GF-D8 (cell line): ENCODE measurements around the gene PTPRD.

Source experiments
- DNase-seq: peaks from one replicate; lab custom pipeline; 2025; lab: John Stamatoyannopoulos, UW

The PTPRD gene

DNA sequence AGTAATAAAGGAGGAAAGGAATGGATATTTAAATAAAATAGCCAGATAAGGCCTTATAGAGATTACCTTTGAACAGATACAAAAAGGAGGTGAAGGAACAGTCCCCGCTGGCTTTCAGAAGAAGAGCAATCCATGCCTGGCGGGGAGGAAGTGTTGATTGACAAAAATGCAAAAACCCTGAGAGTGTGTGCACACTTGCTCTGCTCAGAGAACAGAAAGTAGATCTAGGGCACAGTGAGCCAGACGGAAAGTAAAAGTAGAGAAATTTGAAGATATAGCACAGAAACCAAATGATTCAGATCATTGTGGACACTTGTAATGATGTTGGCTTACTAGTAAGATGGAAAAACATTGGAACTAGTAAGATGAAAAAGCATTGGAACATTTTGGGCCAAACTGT lies 720.6 kb downstream of the PTPRD start:
- no peak for DNase-seq

DNA sequence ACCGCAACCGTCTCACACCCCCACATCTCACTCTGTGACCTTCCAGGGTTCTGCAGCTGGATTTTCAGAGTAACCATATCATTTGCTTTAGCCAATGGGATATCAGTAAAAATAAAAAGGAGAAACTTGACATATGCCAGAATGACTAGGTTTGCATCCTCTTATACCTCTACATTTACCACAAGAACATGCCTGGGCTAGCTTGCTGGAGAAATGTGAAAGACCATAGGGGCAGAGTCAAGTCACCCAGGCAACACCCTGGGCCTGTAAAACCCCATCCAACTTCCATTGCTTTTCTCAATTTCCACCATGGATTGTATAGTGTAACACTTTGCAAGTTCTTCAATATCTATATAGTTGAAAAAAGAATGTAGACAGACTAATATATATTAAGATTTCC lies 731.1 kb downstream of the PTPRD start:
- DNase-seq = no peak

DNA sequence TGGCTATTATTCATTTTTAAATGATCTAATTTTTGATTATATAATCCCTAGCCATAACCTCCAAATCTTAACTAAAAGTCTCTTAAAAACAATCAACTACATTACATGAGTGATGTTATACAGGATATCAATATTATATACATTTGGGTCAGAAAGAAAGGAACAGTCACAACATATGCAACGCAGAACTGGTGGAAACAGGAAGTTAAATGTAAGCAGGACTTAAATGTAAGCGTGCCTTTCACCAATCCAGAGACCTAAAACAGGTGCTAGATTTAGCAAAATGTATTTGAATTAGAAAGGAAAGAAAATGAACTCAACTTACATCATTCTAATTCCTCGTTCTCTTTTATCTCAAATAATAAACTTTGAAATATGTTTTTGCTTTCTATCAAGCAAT lies 738.5 kb downstream of the PTPRD start:
- no peak for DNase-seq

DNA sequence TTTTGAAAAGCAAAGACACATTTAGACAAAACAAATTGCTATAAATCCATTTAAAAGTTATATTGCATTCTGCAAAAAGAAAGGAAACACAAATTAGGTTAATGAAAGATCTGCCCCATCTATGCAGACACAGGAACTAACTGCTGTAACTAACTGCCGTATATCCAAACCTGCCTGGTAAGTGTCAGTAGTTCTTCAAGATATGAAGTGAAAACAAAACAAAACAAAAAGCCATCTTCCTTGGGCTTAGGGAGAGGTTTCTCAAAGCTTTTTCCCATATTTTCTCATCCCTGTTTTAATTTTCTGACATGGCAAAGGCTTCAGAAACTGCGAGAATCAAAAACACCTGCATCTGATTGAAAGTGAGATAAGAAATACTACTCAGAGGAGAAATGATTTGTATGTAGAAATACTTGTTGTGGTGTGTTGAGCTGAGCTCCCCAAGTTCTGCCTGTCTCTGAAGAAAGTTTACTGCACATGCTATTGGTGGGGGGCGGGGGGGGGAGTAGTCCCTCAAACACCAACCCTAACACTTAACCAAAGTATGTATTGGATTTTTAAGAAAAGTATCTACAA lies 750.5 kb downstream of the PTPRD start:
- no peak for DNase-seq

DNA sequence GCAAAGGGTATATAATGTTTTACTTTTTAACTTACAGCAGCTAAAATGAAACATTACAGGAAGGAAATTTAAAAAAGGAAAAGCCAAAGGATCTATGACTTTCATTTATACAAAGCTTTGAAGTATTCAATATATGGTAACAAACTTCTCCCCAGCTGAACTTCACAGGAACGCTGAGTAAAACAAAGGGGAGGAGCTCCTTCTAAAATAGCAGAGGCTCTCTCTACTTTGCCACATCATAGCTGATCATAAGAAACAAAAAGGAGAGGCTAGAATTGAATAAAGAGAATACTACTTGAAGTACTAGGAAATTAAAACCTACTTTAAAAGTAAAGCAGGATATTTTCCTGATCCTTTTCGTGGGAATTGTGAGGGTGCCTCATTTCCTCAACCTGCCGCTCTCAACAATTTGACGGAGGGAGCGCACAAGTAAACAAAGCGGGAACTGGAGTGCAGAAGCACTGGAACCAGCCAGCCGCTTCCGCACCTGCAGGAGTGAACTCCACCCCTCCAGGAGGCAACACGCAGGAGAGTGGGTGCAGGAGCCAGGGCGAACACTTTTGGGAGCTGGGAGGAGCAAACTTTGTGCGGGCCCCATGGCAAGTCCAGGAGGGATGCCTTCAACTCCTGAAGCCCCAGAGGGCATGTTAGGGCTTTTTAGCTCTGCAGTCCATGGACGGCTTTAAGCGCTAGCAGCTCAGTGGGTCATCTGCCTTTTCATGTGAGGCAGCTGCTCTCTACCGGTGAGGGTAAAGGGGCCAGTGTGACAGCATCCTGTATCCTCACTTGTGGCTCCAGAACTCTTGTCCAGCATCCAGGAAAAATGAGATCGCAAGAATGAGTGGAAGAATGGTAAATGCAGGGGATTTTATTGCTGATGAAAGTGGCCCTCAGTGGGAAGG lies 757.4 kb downstream of the PTPRD start:
- no peak for DNase-seq

DNA sequence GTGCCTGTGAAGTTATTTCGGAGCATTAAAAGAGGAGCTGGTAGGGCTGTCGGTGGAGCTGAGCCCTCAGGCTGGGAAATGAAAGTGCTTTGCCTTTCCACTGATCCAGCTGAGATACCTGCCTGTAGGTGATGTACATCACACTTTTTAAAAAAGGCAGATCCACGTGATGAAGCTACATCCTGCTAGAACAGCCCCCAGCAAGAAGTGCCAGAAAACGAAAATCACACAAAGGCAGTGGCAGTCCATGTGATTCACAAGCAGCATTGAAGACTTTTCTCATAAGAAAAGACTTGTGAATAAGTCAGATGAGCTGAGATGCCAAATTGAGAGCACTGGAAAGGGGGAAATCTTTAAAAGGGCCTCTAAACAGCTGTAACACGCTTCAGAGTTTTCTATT lies 765.1 kb downstream of the PTPRD start:
- DNase-seq = no peak

DNA sequence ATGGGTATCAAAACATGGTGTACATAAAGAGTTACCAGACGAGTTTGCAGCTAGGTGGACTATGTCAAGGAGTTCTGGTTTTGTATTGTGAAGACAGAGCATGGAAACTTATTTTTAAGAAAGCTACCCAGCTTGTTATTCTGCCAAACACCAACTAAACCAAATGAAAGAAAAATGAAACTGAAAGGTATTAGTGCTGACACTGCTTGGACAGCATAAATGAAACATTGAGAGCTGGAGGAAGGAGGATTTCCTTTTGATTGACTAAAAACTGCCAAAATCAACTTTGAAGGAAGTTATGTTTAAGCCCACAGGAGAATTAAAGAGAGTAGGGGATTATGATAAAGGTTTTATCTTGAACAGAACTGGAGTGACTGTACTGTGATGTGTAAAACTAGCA lies 766.2 kb downstream of the PTPRD start:
- no peak for DNase-seq

DNA sequence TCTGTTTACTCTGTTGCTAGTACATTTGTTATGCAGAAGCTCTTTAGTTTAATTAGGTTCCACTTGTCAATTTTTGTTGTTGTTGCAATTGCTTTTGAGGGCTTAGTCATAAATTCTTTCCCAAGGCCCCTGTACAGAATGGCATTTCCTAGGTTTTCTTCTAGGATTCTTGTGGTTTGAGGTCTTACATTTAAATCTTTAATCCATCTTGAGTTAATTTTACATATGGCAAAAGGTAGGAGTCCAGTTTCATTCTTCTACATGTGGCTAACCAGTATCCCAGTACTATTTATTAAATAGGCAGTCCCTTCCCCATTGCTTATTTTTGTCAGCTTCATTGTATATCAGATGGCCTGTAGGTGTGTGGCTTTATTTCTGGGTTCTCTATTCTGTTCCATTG lies 792.4 kb downstream of the PTPRD start:
- DNase-seq = no peak

DNA sequence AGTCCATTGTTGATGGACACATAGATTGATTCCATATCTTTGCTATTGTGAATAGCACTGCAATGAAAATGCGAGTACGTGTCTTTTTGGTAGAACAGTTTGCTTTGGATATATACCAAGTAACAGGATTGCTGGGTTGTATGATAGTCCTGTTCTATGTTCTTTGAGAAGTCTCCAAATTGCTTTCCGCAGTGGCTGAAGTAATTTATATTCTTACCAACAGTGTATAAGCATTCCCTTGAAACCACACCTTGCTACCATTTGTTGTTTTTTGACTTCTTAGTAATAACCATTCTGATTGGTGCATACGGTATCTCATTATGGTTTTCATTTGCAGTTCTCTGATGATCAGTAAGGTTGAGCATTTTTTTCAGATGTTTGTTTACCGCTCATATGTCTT lies 792.9 kb downstream of the PTPRD start:
- no peak for DNase-seq

DNA sequence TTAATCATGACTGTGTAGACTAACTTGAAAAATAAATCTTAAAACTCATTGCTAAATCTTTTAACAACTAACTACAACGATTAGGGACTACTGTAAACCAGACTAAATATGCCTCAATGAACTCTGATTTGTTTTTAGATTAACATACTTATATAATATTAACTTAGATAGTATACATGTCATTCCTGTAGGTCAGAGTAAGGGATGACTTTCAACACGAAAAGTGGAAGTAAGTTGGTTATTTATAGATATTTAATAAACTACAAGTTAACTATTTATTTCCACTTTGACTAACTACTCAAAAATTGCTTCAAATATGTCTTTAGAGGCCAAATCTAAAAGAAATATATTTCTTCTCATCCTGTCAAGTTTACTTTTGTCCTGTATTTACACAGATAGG lies 795.6 kb downstream of the PTPRD start:
- no peak for DNase-seq

DNA sequence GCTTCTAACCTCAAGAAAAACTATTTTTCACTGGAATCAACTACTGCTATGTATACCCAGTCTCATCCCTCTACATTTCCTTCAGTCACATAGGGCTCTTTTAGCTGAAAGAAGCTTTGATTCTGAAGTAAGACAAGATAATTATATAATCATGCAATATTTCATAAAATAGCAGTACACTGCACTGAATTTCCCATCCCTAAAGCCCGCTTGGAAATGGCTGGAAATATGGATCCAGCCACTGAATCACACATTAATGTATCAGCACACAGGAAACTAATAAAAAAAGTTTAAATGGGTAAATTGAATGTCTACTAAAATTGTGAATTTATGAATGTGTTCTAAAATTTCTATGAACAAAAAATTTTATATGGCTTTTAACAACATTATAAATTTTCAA lies 808.7 kb downstream of the PTPRD start:
- DNase-seq = no peak

DNA sequence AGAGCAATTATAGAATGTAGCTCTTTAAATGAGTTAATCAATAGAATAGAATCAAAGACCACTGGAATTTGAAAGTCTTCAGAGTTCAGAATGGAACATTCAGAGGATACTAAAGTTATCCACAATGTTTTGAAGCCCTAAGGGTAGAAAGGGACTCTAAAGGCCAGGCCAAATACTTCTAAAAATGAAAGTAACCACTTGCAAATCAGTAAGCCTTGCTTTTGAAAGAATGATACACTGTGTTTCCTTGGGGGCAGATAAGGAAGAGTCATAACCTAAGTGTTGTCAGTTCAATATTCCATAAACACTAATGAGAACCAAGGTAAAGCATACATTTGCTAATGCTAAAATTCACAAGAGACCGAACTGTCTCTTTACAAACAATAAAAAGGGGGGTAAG lies 813.5 kb downstream of the PTPRD start:
- no peak for DNase-seq

DNA sequence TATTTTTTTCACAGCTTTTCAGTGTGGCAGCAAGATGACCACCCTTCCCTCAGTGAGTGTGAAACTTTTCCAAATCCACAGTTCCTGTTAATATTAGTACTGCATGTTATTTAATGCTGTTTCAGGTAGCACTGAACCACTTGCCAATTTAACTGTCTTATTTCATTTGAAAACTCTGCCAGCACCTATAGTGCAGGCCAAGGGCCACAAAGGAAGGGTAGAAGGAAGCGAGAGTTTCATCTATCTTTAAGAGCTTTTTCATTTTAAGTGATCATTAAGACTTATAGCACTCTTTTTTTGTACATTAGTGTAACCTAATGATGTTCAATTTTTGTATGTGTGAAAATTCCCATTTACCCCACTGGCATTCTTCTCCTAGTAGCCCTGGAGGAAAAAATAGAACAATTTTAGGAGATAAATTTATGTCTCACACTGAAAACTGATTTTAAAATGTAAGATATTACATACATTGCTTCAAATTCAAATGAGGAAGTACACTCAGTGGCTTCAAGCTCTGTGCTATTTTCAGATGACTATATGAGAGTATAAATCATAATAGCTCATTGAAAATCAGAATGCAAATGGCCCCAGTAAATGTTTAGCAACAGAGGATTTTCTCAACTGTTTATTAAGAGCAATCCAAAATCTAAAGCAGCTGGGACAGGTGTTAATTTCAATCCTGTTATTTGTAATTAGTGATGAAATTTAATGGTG lies 820.5 kb downstream of the PTPRD start:
- DNase-seq = no peak

DNA sequence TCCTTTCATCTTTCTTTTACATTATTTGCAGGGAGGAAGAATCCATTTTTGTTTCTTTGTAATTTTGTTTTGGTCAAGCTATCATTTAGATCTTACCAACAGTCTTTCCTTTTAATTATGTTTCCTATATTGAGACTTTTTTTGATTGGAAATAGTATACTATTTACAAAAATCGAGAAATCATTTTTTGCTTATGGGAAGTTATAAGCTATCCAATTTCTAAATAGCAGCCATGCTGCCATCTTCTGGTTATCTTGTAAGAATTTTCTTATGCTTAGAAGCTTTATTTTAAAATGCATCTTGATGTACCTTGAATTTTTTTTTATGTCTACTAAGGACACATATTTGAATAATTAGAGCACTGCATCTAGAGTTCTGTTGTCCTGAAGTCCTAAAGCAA lies 821.2 kb downstream of the PTPRD start:
- no peak for DNase-seq

DNA sequence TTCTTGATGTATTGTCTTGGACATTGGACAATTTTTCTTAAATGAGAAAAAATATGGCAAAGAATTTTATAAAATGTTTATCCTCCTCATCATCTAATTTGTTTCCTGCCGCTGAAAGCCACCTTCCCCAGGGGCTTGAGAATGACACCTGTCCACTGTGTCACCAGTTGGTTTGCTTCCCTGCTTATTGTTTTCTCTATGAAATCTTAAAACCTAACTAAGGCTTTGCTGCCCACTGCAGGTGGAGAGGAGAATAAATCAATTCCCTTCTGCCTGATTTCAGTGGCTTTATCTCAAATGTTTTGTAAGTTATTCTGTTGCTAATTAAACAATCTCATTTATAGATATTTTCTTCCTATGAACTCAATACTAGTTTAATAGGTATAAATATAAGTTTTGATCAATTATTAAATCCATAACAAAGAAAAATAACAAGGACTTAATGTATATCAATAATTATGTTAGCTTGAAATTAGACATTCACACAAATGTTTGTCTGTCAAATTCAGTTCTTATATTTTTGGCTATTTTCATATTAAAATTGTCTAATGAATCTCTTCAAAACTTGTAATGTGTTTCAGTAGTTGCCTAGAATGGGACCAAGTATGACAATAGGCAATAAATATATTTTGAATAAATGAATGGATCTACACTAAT lies 822.5 kb downstream of the PTPRD start:
- no peak for DNase-seq

DNA sequence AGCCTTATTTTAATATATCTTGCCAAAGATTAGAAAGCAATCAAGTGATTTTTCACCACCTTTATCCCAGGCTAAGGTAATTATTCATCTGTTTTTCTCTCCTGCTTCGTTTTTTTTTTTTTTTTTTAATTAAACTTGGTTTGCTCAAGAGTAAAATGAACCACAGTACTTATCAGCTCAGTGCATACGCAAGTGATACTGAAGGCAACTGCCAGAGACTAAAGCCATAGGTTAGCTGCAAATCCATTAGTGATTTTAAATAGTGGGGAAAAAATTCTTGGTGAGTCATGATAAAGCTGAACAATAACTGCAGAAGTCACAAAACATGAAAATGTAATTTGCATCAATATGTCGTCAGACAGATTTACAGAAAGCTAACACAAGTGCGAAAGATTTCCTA lies 829.1 kb downstream of the PTPRD start:
- DNase-seq = no peak

DNA sequence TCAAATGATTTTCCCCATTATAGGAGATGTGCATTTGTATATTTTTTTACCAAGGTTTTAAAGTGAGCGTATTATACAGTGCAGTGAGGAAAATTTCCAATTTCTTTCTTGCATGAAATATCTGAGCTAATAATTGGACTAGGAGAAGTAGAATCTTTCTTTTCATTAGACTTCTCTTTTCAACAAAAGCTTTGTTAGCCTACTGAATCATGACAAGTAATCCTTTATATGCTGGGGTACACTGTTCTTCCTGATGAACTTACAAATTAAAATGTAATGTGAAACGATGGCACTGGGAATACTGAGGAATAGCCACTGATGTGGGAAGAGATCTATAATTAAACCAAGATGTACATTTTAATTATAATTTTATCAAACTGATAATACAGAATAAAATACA lies 829.6 kb downstream of the PTPRD start:
- DNase-seq = no peak

DNA sequence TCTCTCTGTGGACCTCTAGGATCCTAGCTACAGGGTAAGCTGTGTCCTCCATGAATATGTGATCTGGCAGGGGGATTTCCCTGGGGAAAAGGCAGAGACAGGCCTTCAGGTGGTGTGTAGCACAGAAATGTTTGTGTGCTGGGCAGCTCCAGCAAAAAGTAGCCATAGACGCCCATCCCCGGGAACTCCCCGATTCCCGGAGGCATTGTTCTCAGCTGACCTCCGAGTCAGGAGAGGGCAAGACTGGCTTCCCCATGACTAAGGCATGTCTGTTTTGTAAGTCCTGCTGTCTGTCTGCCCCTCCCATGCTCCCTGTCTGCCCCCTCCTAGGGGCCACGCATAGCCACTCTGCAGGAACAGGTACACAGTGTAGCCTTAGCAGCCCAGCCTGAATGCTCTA lies 834.5 kb downstream of the PTPRD start:
- DNase-seq = no peak

DNA sequence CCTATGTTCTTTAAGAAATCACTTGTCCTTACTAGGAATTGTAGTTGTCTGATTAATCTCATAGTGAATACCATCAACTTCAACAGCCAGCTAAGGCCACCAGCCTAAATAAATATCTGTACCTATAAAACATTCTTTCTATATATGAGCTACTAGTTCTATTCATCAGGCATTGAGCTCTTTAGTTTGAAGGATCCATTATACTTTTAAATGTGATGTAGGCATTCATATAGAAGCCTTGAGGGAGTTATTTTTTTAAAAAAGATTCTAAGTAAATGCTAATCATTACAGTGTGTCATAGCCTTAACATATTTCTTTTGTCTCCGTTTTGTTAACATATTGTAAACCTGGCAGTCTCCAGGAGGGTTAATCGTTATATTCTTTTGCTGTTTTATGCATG lies 838.3 kb downstream of the PTPRD start:
- DNase-seq = no peak

DNA sequence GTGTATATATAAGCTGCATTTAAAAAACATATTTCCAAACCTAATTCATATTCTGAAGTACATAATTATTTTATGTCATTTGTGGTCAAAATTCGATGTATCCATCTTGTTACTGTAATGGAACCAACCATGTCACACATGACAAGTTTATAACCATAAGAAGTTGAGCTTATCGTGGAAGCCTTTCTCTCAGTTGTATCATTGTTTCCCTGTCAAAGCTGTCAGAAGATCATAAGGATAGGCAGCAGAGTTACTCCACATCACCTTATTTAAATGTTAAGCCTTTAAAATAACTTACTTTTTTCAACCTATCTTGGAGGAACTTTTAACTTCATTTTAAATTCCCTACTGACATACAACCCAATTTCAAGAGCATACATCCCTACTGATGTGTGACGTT lies 841.5 kb downstream of the PTPRD start:
- DNase-seq = no peak

DNA sequence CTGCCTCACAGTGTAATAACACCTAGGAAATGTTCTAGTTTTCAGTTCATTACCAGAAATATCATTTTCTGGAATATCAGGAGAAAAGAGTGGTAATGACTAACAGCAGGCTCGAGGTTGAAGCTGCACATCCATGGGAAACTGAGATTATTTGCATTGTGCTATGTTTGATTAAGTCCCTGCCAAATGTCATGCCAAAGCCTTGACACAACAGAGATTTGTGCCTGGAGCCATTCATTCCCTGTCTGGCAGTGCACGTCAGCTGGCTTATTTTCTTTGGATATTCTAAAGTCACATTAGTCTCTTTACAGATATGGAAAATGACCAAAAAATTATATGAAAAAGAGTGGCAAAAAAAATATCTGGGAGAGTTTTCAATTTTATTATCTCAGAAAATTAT lies 848.0 kb downstream of the PTPRD start:
- DNase-seq = no peak

DNA sequence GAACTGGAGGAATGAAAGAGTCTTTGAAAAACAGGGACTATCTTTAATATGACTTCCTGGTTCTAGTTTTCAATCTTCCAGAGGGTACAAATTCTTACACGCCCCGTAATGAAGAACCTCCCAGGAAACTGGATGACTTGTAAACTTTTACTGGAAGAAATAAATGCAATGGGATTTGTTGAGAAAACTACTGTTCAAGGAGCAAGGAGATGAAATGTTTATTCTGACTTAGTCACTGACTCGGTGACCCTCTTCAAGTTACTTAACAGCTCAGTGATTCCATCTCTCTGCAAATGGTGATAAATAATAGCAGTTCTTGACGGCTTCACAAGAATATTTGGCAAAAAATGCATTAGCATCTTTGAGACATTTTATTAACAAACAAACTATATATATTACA lies 858.6 kb downstream of the PTPRD start:
- DNase-seq = no peak

DNA sequence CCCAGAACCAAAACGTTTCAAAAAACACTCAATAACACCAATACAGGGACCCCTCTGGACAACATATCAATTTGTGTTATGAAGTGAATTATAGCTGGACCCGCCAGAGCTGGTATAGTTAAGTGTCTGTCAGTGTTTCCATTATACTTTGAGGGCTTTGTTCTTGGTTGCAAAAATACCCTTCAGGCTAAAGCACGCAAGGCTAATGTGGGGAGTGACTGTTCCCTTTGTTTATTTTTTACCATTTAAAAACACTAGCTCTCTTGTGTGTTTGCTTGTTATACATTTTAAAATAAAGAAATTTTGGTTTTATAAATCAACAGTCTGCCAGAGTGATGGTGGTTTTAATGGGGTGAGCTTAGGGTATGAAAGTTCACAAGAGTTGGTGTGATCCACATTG lies 859.5 kb downstream of the PTPRD start:
- DNase-seq = no peak
